Adrenal gland (tissue), 12 donors: ENCODE data around the gene CPNE9. TPM values are rescaled to one million over a fixed set of nuclear protein-coding genes. Genes with fewer than 3 reads are reported as not detected.
A peak's percentile ranks its signal among the peaks of the same experiment; 100 is the strongest.

ENCODE experiments used
- DNase-seq, 7 donors: peaks; one replicate each; pipeline ENCODE4 v3.0.0-alpha.2; 2019 to 2020
- H3K27ac ChIP-seq, 5 donors: fragments of 200-600 bp; sonication (generic) in 4 of 5; 1 replicate in 3 of 5; 2 replicates in 2 of 5; pipeline versions ENCODE4 v1.5.1 to v1.8.0; 2016 to 2020; ENCODE audit warnings: mild to moderate bottlenecking in 1 of 5
- H3K27me3 ChIP-seq: fragments of 200-600 bp; 2 replicates; pipeline ENCODE4 v1.8.0; 2021
- H3K36me3 ChIP-seq, 2 donors: fragments of 200-600 bp; replicated peaks in 1 of 2; 1 replicate in 1 of 2; 2 replicates in 1 of 2; pipeline versions ENCODE4 v1.5.1 to v1.8.0; 2018 to 2022
- H3K4me1 ChIP-seq, 2 donors: fragments of 200-600 bp; replicated peaks in 1 of 2; 1 replicate in 1 of 2; 2 replicates in 1 of 2; pipeline versions ENCODE4 v1.5.1 to v1.8.0; 2018 to 2021
- H3K4me3 ChIP-seq, 4 donors: fragments of 200-600 bp; sonication (generic) in 3 of 4; one replicate each; pipeline ENCODE4 v1.5.1; 2016 to 2018
- H3K9me3 ChIP-seq, 3 donors: fragments of 200-600 bp; sonication (generic) in 1 of 3; replicated peaks in 1 of 3; 1 replicate in 2 of 3; 2 replicates in 1 of 3; pipeline versions ENCODE4 v1.5.1 to v1.8.0; 2016 to 2021
- POLR2A ChIP-seq, 2 donors: fragments of 450-650 bp; IDR thresholded peaks; one replicate each; pipeline ENCODE4 v1.6.1; 2017; ENCODE audit warnings: antibody characterized with exemption in 2 of 2, mild to moderate bottlenecking in 2 of 2, moderate library complexity in 1 of 2
- WGBS, 4 donors: extraction: QIAGEN DNeasy Blood & Tissue Kit in 2 of 4; methylation state at CpG; one replicate each; pipeline versions ENCODE4 v1.1.5 to v1.1.7; 2013 to 2017; 5-methylcytosine and 5-hydroxymethylcytosine counted together
- intact Hi-C, 2 donors: fragments of 100-400 bp; cut with DNase I; formaldehyde crosslinking; loops; one replicate each; pipeline versions ENCODE4 v1.14.1 to v1.15.0; 2022 to 2023
- polyA plus RNA-seq, 3 donors: library from polyadenylated mRNA; stranded (reverse); fragments of 200-250 nt in 2 of 3; fragments of 350-450 nt in 1 of 3; fragmentation: Illumina TruSeq in 1 of 3; extraction: RNeasy Lipid Tissue Mini Kit (QIAGEN cat#74804) in 1 of 3; gene quantifications; one replicate each; pipeline ENCODE4 v1.2.3, GENCODE V29; 2013 to 2014
- total RNA-seq, 9 donors: library from RNA; depleted of rRNA in 4 of 9; stranded (reverse); fragments of >200 nt in 4 of 9; fragments of 120-200 nt in 1 of 9; fragmentation: NEBNext Ultra II Directional in 1 of 9; extraction: Animal tissue kit (Norgen Biotek cat#: 25700) in 1 of 9; gene quantifications; one replicate each; pipeline versions ENCODE4 v1.1.0 to v1.2.4, GENCODE V29; 2013 to 2023
- TF ChIP-seq, protein P1 (sequence below), 6 experiments: fragments of 450-650 bp in 4 of 6; fragments of 200-600 bp in 2 of 6; sonication (generic) in 1 of 6; IDR thresholded peaks; 1 replicate in 5 of 6; 2 replicates in 1 of 6; pipeline versions ENCODE4 v1.5.1 to v1.8.0; 2016 to 2021; ENCODE audit warnings: antibody characterized with exemption in 6 of 6, mild to moderate bottlenecking in 2 of 6, moderate library complexity in 1 of 6
- donor health status: healthy with polysubstance abuse.
- donor health status: Bipolar disorder and iron deficiency.
- donor health status: DM: yes; HTN: yes; CAD: no.
- donor health status: DM: no; HTN: no; CAD: no.
- donor health status: DM: no; HTN: no; CAD: no.
- donor health status: DM: yes; HTN: yes; CAD: no.

CPNE9 gene
- total and polyA plus RNA-seq, 12 donors: 0.11 to 9.2 (median 1.5) TPM; not detected in 1

DNA sequence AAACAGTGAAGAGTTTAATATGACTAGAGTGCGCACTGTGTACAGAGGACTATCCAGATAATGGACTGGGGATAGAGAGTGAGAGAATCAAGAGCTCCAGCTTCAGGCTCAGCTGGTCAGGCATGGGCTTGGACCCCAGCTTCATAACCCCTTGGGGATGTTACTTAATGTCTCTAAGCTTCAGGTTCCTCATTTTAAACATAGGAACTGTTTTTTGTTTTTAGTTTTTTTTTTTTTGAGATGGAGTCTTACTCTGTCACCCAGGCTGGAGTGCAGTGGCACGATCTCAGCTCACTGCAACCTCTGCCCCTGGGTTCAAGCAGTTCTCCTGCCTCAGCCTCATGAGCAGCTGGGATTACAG is 18.0 kb downstream of the CPNE9 start:
- Histone ChIP-seq H3K9me3 (no peaks in the 10 kb centered on the region), H3K4me3 (no peak overlapping the region), H3K4me1 (no peaks in the 10 kb centered on the region), H3K27ac (no peak overlapping the region), H3K36me3 (no peaks in the 10 kb centered on the region), H3K27me3 (no peaks in the 10 kb centered on the region)
- WGBS, 4 donors: 77 to 89% (median 84%) methylated on average over 2 of the region's 2 CpGs
- no peak for DNase-seq
- TF ChIP-seq POLR2A (IDR thresholded peaks at IDR 0.05): no peak
- TF ChIP-seq, protein P1, sequence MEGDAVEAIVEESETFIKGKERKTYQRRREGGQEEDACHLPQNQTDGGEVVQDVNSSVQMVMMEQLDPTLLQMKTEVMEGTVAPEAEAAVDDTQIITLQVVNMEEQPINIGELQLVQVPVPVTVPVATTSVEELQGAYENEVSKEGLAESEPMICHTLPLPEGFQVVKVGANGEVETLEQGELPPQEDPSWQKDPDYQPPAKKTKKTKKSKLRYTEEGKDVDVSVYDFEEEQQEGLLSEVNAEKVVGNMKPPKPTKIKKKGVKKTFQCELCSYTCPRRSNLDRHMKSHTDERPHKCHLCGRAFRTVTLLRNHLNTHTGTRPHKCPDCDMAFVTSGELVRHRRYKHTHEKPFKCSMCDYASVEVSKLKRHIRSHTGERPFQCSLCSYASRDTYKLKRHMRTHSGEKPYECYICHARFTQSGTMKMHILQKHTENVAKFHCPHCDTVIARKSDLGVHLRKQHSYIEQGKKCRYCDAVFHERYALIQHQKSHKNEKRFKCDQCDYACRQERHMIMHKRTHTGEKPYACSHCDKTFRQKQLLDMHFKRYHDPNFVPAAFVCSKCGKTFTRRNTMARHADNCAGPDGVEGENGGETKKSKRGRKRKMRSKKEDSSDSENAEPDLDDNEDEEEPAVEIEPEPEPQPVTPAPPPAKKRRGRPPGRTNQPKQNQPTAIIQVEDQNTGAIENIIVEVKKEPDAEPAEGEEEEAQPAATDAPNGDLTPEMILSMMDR (IDR thresholded peaks at IDR 0.05): no peak
- intact Hi-C loops: loop anchor here (10.0 kb wide), 2 partner anchors 217 to 223 kb away; no protein-coding TSS in a partner anchor

GRCh38 chr3:9725775-9726515 is 22.3 kb downstream of the CPNE9 start:
- no peak for DNase-seq
- WGBS, 4 donors: 77 to 92% (median 90%) methylated on average over 4 of the region's 4 CpGs
- H3K27ac ChIP-seq: no peak overlapping the region
- no peaks in the 10 kb centered on the region for H3K27me3 ChIP-seq
- no peaks in the 10 kb centered on the region for H3K36me3 ChIP-seq
- no peak for TF ChIP-seq POLR2A (IDR thresholded peaks at IDR 0.05)
- TF ChIP-seq, protein P1 (IDR thresholded peaks at IDR 0.05): no peak
- no peaks in the 10 kb centered on the region for H3K9me3 ChIP-seq
- intact Hi-C loops: loop anchor here (10.0 kb wide), 2 partner anchors 219 to 221 kb away; no protein-coding TSS in a partner anchor
- H3K4me3 ChIP-seq: no peak overlapping the region
- peaks cover 0 to 7% of the 10 kb centered on the region in 2 donors for H3K4me1 ChIP-seq

DNA sequence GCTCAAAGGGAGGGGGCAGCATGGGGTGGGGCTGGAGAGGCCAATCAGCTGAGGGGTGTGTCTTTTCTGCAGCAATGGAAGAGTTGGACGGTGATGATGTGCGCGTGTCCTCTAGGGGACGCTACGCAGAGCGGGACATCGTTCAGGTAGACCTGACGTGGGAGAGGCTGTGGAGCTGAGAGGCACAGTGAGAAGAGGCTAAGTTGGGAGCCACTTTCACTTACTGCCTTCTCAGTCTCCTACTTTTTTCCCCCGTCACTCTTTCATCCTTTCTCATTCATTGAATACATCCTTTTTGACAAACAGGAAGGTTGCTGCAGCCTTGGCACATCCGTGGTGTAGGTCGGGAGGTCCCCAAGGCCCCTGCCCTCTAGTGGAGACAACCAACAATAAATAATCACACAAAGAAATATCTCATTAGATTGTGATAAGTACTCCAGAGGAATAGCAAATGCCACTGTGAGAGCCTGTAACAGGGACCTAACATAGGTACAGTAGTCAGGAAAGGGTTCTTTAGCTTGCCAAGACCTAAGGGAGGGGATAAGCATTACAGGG is 23.5 kb downstream of the CPNE9 start:
- Histone ChIP-seq H3K27me3 (no peaks in the 10 kb centered on the region), H3K27ac (no peak overlapping the region), H3K4me1 (peaks cover 0 to 7% of the 10 kb centered on the region in 2 donors), H3K9me3 (no peaks in the 10 kb centered on the region), H3K36me3 (no peaks in the 10 kb centered on the region), H3K4me3 (no peak overlapping the region)
- intact Hi-C loops: loop anchor here (10.0 kb wide), 2 partner anchors 218 to 222 kb away; no protein-coding TSS in a partner anchor
- peak in 1 of 7 donors; percentile 17 for DNase-seq
- TF ChIP-seq, protein P1 (IDR thresholded peaks at IDR 0.05): peak in 4 of 6 experiments; percentile 11 to 32 (median 27)
- no peak for TF ChIP-seq POLR2A (IDR thresholded peaks at IDR 0.05)
- 8 to 20% (median 12%) methylated on average over 5 to 11 of the region's 11 CpGs for WGBS, 4 donors

GRCh38 chr3:9727743-9728142 is 24.1 kb downstream of the CPNE9 start:
- Histone ChIP-seq H3K4me1 (peaks cover 5 to 13% of the 10 kb centered on the region in 2 donors), H3K9me3 (no peaks in the 10 kb centered on the region), H3K27me3 (no peaks in the 10 kb centered on the region), H3K4me3 (no peak overlapping the region), H3K36me3 (no peaks in the 10 kb centered on the region), H3K27ac (no peak overlapping the region)
- 93 to 98% (median 97%) methylated on average over 2 of the region's 2 CpGs for WGBS, 4 donors
- TF ChIP-seq POLR2A (IDR thresholded peaks at IDR 0.05): no peak
- TF ChIP-seq, protein P1 (IDR thresholded peaks at IDR 0.05): no peak
- no peak for DNase-seq
- intact Hi-C loops: loop anchor here (10.0 kb wide), 2 partner anchors 217 to 223 kb away; no protein-coding TSS in a partner anchor
